ENCODE measurements around the gene CAMTA1. TPM values are rescaled to one million over a fixed set of nuclear protein-coding genes. Genes with fewer than 3 reads are reported as not detected.
"Not testable (repeated sequence)": the region's sequence is repeated elsewhere in the genome, so short reads cannot be mapped to it uniquely, and the experiment has no call there.

CAMTA1 gene
- polyA plus RNA-seq, 1 donor from 2014 or later, result 162 TPM

- no peaks in the 10 kb centered on the region for H3K36me3 ChIP-seq (ENCODE audit: insufficient read depth, low read length)
- H3K9me2 ChIP-seq (ENCODE audit: insufficient read depth, low read length), result no peaks in the 10 kb centered on the region
- no peak overlapping the region for H3K4me3 ChIP-seq (ENCODE audit: low read length)
- TF ChIP-seq REST (IDR thresholded peaks at IDR 0.05; ENCODE audit: borderline replicate concordance) (no peak), CTCF (IDR thresholded peaks at IDR 0.05; ENCODE audit: poor library complexity, severe bottlenecking) (no peak), POLR2AphosphoS5 (IDR thresholded peaks at IDR 0.05) (no peak), EZH2 (IDR thresholded peaks at IDR 0.05; ENCODE audit: borderline replicate concordance, insufficient read depth, low read length, poor library complexity, severe bottlenecking) (no peak), RAD21 (conservative IDR thresholded peaks at IDR 0.05) (no peak), SMC3 (conservative IDR thresholded peaks at IDR 0.05; ENCODE audit: poor library complexity) (no peak), MXI1 (conservative IDR thresholded peaks at IDR 0.05; ENCODE audit: poor library complexity, severe bottlenecking) (no peak), TAF1 (IDR thresholded peaks at IDR 0.05; ENCODE audit: low read depth) (no peak), EP300 (conservative IDR thresholded peaks at IDR 0.05; ENCODE audit: poor library complexity, severe bottlenecking) (no peak)
- H3K79me2 ChIP-seq (replicated peaks; ENCODE audit: insufficient read depth, low read length), result no peaks in the 10 kb centered on the region
- H3K4me2 ChIP-seq (ENCODE audit: low read length), result no peak overlapping the region
- no peaks in the 10 kb centered on the region for H4K20me1 ChIP-seq (ENCODE audit: insufficient read depth)
- H3K27ac ChIP-seq (ENCODE audit: low read length), result no peak overlapping the region
- no peaks in the 10 kb centered on the region for H3F3A ChIP-seq (ENCODE audit: insufficient read depth, low read length, poor library complexity, severe bottlenecking)
- no peak overlapping the region for H3K9ac ChIP-seq (ENCODE audit: low read length)
- H3K9me3 ChIP-seq (ENCODE audit: low read length), result no peaks in the 10 kb centered on the region
- H2AFZ ChIP-seq (ENCODE audit: low read depth, low read length), result no peak overlapping the region
- H3K27me3 ChIP-seq (ENCODE audit: insufficient read depth, low read depth, low read length), result no peaks in the 10 kb centered on the region
Measured at GRCh38 chr1:7595336-7595735, 810.1 kb downstream of the CAMTA1 start.

GRCh38 chr1:7596126-7596965, 811.1 kb downstream of the CAMTA1 start:
- no peaks in the 10 kb centered on the region for H3K36me3 ChIP-seq (ENCODE audit: insufficient read depth, low read length)
- no peak overlapping the region for H3K4me2 ChIP-seq (ENCODE audit: low read length)
- H3K9me2 ChIP-seq (ENCODE audit: insufficient read depth, low read length), result no peaks in the 10 kb centered on the region
- H4K20me1 ChIP-seq (ENCODE audit: insufficient read depth), result no peaks in the 10 kb centered on the region
- no peak overlapping the region for H2AFZ ChIP-seq (ENCODE audit: low read depth, low read length)
- TF ChIP-seq MXI1 (conservative IDR thresholded peaks at IDR 0.05; ENCODE audit: poor library complexity, severe bottlenecking), result no peak
- TF ChIP-seq TAF1 (IDR thresholded peaks at IDR 0.05; ENCODE audit: low read depth), result no peak
- no peaks in the 10 kb centered on the region for H3F3A ChIP-seq (ENCODE audit: insufficient read depth, low read length, poor library complexity, severe bottlenecking)
- no peaks in the 10 kb centered on the region for H3K27me3 ChIP-seq (ENCODE audit: insufficient read depth, low read depth, low read length)
- no peak overlapping the region for H3K4me3 ChIP-seq (ENCODE audit: low read length)
- H3K27ac ChIP-seq (ENCODE audit: low read length), result no peak overlapping the region
- H3K9me3 ChIP-seq (ENCODE audit: low read length), result no peaks in the 10 kb centered on the region
- H3K79me2 ChIP-seq (replicated peaks; ENCODE audit: insufficient read depth, low read length), result no peaks in the 10 kb centered on the region
- H3K9ac ChIP-seq (ENCODE audit: low read length), result no peak overlapping the region

GRCh38 chr1:7598058-7598457, 812.8 kb downstream of the CAMTA1 start:
- not testable (repeated sequence) for H3K36me3 ChIP-seq (ENCODE audit: insufficient read depth, low read length); H4K20me1 ChIP-seq (ENCODE audit: insufficient read depth); H3F3A ChIP-seq (ENCODE audit: insufficient read depth, low read length, poor library complexity, severe bottlenecking); H3K4me2 ChIP-seq (ENCODE audit: low read length); H3K4me3 ChIP-seq (ENCODE audit: low read length); H3K9me2 ChIP-seq (ENCODE audit: insufficient read depth, low read length); H3K79me2 ChIP-seq (replicated peaks; ENCODE audit: insufficient read depth, low read length); H2AFZ ChIP-seq (ENCODE audit: low read depth, low read length); H3K9me3 ChIP-seq (ENCODE audit: low read length); H3K27me3 ChIP-seq (ENCODE audit: insufficient read depth, low read depth, low read length); H3K27ac ChIP-seq (ENCODE audit: low read length); H3K9ac ChIP-seq (ENCODE audit: low read length)

GRCh38 chr1:7604906-7605305, 819.7 kb downstream of the CAMTA1 start:
- H3K9ac ChIP-seq (ENCODE audit: low read length); H3K36me3 ChIP-seq (ENCODE audit: insufficient read depth, low read length); H3K9me2 ChIP-seq (ENCODE audit: insufficient read depth, low read length); H3K27me3 ChIP-seq (ENCODE audit: insufficient read depth, low read depth, low read length); H3K9me3 ChIP-seq (ENCODE audit: low read length); H4K20me1 ChIP-seq (ENCODE audit: insufficient read depth); H3K4me2 ChIP-seq (ENCODE audit: low read length); H3K27ac ChIP-seq (ENCODE audit: low read length); H3K4me3 ChIP-seq (ENCODE audit: low read length); H3F3A ChIP-seq (ENCODE audit: insufficient read depth, low read length, poor library complexity, severe bottlenecking); H2AFZ ChIP-seq (ENCODE audit: low read depth, low read length); H3K79me2 ChIP-seq (replicated peaks; ENCODE audit: insufficient read depth, low read length): not testable (repeated sequence)

Data from neural cell (in vitro differentiated cells).